Mesendoderm (in vitro differentiated cells): ENCODE data around the gene MYPN.

Source experiments
- DNase-seq: peaks from one replicate; pipeline ENCODE4 v3.0.0; 2013
- H2AK5ac ChIP-seq: 2 replicates; pipeline ENCODE4 v1.6.1; 2013; ENCODE audit warnings: low read length, inconsistent platforms
- H2BK120ac ChIP-seq: 2 replicates; pipeline ENCODE4 v1.6.1; 2013; ENCODE audit warnings: low read depth, mild to moderate bottlenecking, low read length, moderate library complexity, mixed read lengths
- H2BK15ac ChIP-seq: replicated peaks from 2 replicates; pipeline ENCODE4 v1.6.1; 2013; ENCODE audit warnings: low read depth, mild to moderate bottlenecking, moderate library complexity
- H2BK5ac ChIP-seq: 2 replicates; pipeline ENCODE4 v1.6.1; 2013; ENCODE audit warnings: low read length, inconsistent platforms
- H3K18ac ChIP-seq: 2 replicates; pipeline ENCODE4 v1.6.1; 2013; ENCODE audit warnings: mild to moderate bottlenecking, low read length, mixed read lengths
- H3K23ac ChIP-seq: one replicate; pipeline ENCODE4 v1.6.1; 2013; ENCODE audit warnings: low read length
- H3K27ac ChIP-seq: 2 replicates; pipeline ENCODE4 v1.5.1; 2013; ENCODE audit warnings: low read depth, mild to moderate bottlenecking, inconsistent platforms, low read length, moderate library complexity
- H3K27me3 ChIP-seq: 2 replicates; pipeline ENCODE4 v1.6.1; 2013; ENCODE audit warnings: low read length, control low read depth, mild to moderate bottlenecking, inconsistent platforms; ENCODE audit not compliant: insufficient read depth, poor library complexity
- H3K36me3 ChIP-seq: 2 replicates; pipeline ENCODE4 v1.6.1; 2013; ENCODE audit warnings: low read length, inconsistent platforms; ENCODE audit not compliant: control insufficient read depth, insufficient read depth
- H3K4ac ChIP-seq: one replicate; pipeline ENCODE4 v1.6.1; 2013; ENCODE audit warnings: low read depth, mild to moderate bottlenecking, low read length, moderate library complexity
- H3K4me1 ChIP-seq: 2 replicates; pipeline ENCODE4 v1.6.1; 2013; ENCODE audit warnings: low read depth, low read length, inconsistent platforms; ENCODE audit not compliant: control insufficient read depth
- H3K4me2 ChIP-seq: 2 replicates; pipeline ENCODE4 v1.6.1; 2013; ENCODE audit warnings: low read length
- H3K4me3 ChIP-seq: 2 replicates; pipeline ENCODE4 v1.5.1; 2013; ENCODE audit warnings: mild to moderate bottlenecking, low read length
- H3K56ac ChIP-seq: one replicate; pipeline ENCODE4 v1.6.1; 2013; ENCODE audit warnings: low read length
- H3K79me1 ChIP-seq: 2 replicates; pipeline ENCODE4 v1.6.1; 2013; ENCODE audit warnings: low read length, inconsistent platforms
- H3K79me2 ChIP-seq: 2 replicates; pipeline ENCODE4 v1.6.1; 2013; ENCODE audit warnings: mild to moderate bottlenecking, low read length; ENCODE audit not compliant: control insufficient read depth, insufficient read depth
- H3K9ac ChIP-seq: 2 replicates; pipeline ENCODE4 v1.6.1; 2013; ENCODE audit warnings: low read length, inconsistent platforms
- H4K5ac ChIP-seq: one replicate; pipeline ENCODE4 v1.6.1; 2013; ENCODE audit warnings: low read length
- H4K8ac ChIP-seq: one replicate; pipeline ENCODE4 v1.6.1; 2013; ENCODE audit warnings: low read depth, mild to moderate bottlenecking, control low read depth, low read length, moderate library complexity
- WGBS: extraction: QIAGEN DNeasy Blood & Tissue Kit; methylation state at CpG from one replicate; pipeline ENCODE4 v1.1.7; 2013; ENCODE audit warnings: low lambda C conversion rate, missing lambda C conversion rate; ENCODE audit not compliant: insufficient coverage; ENCODE audit errors: extremely low coverage; 5-methylcytosine and 5-hydroxymethylcytosine counted together

The MYPN gene

DNA sequence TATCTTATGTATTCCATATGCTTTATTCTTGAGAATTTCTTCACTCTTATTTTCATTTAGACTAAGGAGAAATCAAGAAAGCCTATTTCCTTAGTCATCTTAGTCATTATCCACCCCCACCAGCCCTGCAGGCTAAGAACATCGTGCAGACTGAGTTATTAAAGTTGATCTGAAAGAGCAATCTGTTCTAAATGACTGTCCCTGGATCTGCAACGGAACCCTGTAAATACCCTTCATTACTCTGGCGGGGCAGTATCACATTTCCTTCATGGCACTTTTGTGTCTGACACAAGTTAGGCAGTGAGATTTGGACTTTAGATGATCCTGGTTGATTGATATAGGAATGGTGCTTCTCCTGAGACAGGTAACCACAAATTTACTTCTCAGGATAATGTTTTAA, 3.5 kb upstream of the MYPN start:
- H3K4me2 ChIP-seq = no peak overlapping the region
- H2BK15ac ChIP-seq = no peak overlapping the region
- no peak overlapping the region for H4K5ac ChIP-seq
- H3K4me1 ChIP-seq = no peaks in the 10 kb centered on the region
- WGBS = no CpG with 5 or more reads among the region's 3 CpGs
- no peak overlapping the region for H3K23ac ChIP-seq
- H3K4ac ChIP-seq = no peak overlapping the region
- no peak overlapping the region for H4K8ac ChIP-seq
- no peak for DNase-seq
- no peaks in the 10 kb centered on the region for H3K79me1 ChIP-seq
- H3K36me3 ChIP-seq = no peaks in the 10 kb centered on the region
- H3K9ac ChIP-seq = no peak overlapping the region
- H3K4me3 ChIP-seq = no peak overlapping the region
- H3K27ac ChIP-seq = no peak overlapping the region
- H3K18ac ChIP-seq = no peak overlapping the region
- H3K56ac ChIP-seq = no peak overlapping the region
- H3K79me2 ChIP-seq = no peaks in the 10 kb centered on the region
- H2BK5ac ChIP-seq = no peak overlapping the region
- H2BK120ac ChIP-seq = no peak overlapping the region
- no peaks in the 10 kb centered on the region for H3K27me3 ChIP-seq
- H2AK5ac ChIP-seq = no peak overlapping the region

DNA sequence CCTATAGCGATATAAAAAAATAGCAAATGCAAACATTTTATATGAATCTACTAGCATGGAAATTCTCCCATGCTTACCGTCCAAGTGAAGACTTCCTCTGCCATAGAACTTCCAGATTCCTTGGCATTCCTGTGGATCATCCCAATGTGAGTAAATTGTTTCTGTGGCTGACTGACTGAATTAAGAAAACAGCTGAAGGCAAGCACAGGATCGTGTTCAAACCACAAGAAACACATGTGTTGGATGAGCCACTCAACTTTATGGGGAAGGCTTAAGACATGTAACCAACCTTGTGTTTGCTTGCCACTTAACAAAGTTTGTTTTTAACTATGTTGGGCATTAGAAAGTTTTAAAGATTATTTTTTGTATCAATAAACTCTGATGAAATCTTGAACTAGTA, 2.6 kb upstream of the MYPN start:
- no peak overlapping the region for H3K4me2 ChIP-seq
- H2AK5ac ChIP-seq = no peak overlapping the region
- no peak overlapping the region for H3K18ac ChIP-seq
- no peak overlapping the region for H4K8ac ChIP-seq
- H3K56ac ChIP-seq = no peak overlapping the region
- H3K27ac ChIP-seq = no peak overlapping the region
- no peaks in the 10 kb centered on the region for H3K27me3 ChIP-seq
- no peak overlapping the region for H3K23ac ChIP-seq
- no peak overlapping the region for H3K4me3 ChIP-seq
- H3K4ac ChIP-seq = no peak overlapping the region
- no peaks in the 10 kb centered on the region for H3K36me3 ChIP-seq
- DNase-seq = no peak
- H4K5ac ChIP-seq = no peak overlapping the region
- no peak overlapping the region for H2BK120ac ChIP-seq
- H3K9ac ChIP-seq = no peak overlapping the region
- H3K79me2 ChIP-seq = no peaks in the 10 kb centered on the region
- no CpG with 5 or more reads among the region's 3 CpGs for WGBS
- no peaks in the 10 kb centered on the region for H3K79me1 ChIP-seq
- no peaks in the 10 kb centered on the region for H3K4me1 ChIP-seq
- H2BK5ac ChIP-seq = no peak overlapping the region
- no peak overlapping the region for H2BK15ac ChIP-seq

DNA sequence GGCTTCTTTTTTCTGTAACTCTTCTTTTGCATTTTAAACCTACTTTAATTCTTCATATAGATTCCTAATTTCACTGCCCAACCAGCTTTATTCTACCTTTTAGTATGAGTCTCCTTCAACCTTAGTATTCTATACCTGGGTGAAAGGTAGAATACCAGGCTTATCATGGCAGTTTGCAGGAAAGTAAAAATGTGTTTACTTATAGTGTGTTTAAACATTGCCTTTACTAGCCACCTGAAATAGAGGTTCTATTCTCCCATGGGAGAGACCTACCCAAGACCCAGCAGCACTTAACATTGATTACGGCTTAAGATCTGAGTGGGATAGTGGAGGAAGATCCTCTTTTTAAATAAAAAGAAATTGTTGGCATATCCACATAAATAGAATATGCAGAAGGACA, 1.6 kb upstream of the MYPN start:
- Histone ChIP-seq H3K79me2 (no peaks in the 10 kb centered on the region), H2AK5ac (no peak overlapping the region), H3K56ac (no peak overlapping the region), H3K36me3 (no peaks in the 10 kb centered on the region), H3K23ac (no peak overlapping the region), H3K4me2 (no peak overlapping the region), H2BK120ac (no peak overlapping the region), H2BK15ac (no peak overlapping the region), H3K18ac (no peak overlapping the region), H3K27me3 (no peaks in the 10 kb centered on the region), H3K4me3 (no peak overlapping the region), H4K8ac (no peak overlapping the region), H3K79me1 (no peaks in the 10 kb centered on the region), H3K4me1 (no peaks in the 10 kb centered on the region), H3K27ac (no peak overlapping the region), H3K4ac (no peak overlapping the region), H3K9ac (no peak overlapping the region), H4K5ac (no peak overlapping the region), H2BK5ac (no peak overlapping the region)
- DNase-seq = no peak
- no CpG with 5 or more reads among the region's 1 CpG for WGBS

DNA sequence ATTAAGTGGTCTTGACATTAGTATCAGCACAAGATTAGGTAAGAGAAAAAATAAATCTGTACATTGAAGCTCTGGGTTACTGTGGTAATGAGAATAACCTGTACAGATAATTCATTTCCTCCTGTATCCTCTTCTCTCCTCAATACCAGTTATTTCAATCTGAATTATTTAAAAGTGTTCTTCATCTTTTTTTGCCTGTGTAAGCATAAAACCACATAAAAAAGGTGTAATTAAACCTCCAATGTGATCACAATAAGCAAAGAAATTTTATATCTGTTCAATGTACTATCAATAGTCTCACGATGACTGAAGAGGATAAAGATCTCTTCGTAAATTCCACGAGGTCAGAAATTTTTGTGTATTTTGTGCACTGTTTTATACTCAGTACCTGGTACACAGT, 1.2 kb upstream of the MYPN start:
- no peak overlapping the region for H2BK5ac ChIP-seq
- H3K4me1 ChIP-seq = no peaks in the 10 kb centered on the region
- no peak overlapping the region for H4K8ac ChIP-seq
- H3K18ac ChIP-seq = no peak overlapping the region
- H3K36me3 ChIP-seq = no peaks in the 10 kb centered on the region
- no peaks in the 10 kb centered on the region for H3K27me3 ChIP-seq
- DNase-seq = no peak
- no peak overlapping the region for H3K9ac ChIP-seq
- no peak overlapping the region for H4K5ac ChIP-seq
- no peak overlapping the region for H2AK5ac ChIP-seq
- H2BK15ac ChIP-seq = no peak overlapping the region
- H3K4me2 ChIP-seq = no peak overlapping the region
- WGBS = no CpG with 5 or more reads among the region's 3 CpGs
- H2BK120ac ChIP-seq = no peak overlapping the region
- no peaks in the 10 kb centered on the region for H3K79me1 ChIP-seq
- H3K4me3 ChIP-seq = no peak overlapping the region
- H3K23ac ChIP-seq = no peak overlapping the region
- no peaks in the 10 kb centered on the region for H3K79me2 ChIP-seq
- no peak overlapping the region for H3K27ac ChIP-seq
- no peak overlapping the region for H3K4ac ChIP-seq
- no peak overlapping the region for H3K56ac ChIP-seq

DNA sequence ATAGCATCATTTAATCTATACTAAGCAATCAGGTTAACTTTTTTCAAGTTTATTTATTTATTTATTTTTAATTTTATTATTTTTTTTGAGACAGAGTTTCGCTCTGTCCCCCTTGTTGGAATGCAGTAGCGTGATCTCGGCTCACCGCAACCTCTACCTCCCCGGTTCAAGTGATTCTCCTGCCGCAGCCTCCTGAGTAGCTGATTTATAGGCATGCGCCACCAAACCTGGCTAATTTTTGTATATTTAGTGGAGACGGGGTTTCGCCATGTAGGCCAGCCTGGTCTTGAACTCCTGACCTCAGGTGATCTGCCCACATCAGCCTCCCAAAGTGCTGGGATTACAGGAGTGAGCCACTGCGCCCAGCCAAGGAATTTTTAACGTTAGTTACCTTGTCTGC, 635 bp upstream of the MYPN start:
- H3K4me2 ChIP-seq = no peak overlapping the region
- no peak overlapping the region for H2AK5ac ChIP-seq
- no peak overlapping the region for H3K18ac ChIP-seq
- no peaks in the 10 kb centered on the region for H3K36me3 ChIP-seq
- H3K4ac ChIP-seq = no peak overlapping the region
- no peaks in the 10 kb centered on the region for H3K4me1 ChIP-seq
- no peak overlapping the region for H3K9ac ChIP-seq
- H4K8ac ChIP-seq = no peak overlapping the region
- no peaks in the 10 kb centered on the region for H3K27me3 ChIP-seq
- no peak overlapping the region for H2BK15ac ChIP-seq
- H4K5ac ChIP-seq = no peak overlapping the region
- no peak overlapping the region for H3K4me3 ChIP-seq
- no peak overlapping the region for H2BK120ac ChIP-seq
- H3K56ac ChIP-seq = no peak overlapping the region
- no peak for DNase-seq
- no peaks in the 10 kb centered on the region for H3K79me1 ChIP-seq
- no peaks in the 10 kb centered on the region for H3K79me2 ChIP-seq
- no peak overlapping the region for H2BK5ac ChIP-seq
- no peak overlapping the region for H3K27ac ChIP-seq
- no CpG with 5 or more reads among the region's 11 CpGs for WGBS
- no peak overlapping the region for H3K23ac ChIP-seq

DNA sequence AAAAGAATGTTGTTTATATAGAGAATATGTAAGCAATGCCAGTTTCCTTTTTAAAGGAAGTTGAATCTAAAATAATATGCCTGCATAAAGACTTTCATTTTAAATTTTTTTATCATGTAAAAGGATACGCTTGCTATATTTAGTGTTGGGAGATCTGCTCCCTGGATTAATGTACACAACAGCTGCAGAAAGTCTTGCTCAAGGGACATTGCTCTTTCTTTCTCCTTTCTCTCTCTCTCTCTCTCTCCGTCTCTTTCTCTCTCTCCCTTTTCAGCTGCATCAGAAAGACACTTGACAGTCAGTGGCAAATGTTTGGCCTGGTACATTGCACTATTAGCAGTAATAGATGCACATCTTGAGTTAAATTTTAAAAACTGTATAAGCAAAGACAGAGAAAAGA, 739 bp downstream of the MYPN start:
- H2BK5ac ChIP-seq = no peak overlapping the region
- no CpG with 5 or more reads among the region's 2 CpGs for WGBS
- no peak for DNase-seq

More for the DNA sequence above, 739 bp downstream of the MYPN start:
- Histone ChIP-seq H3K27ac (no peak overlapping the region), H3K4me2 (no peak overlapping the region), H3K4ac (no peak overlapping the region), H3K4me1 (no peaks in the 10 kb centered on the region), H3K36me3 (no peaks in the 10 kb centered on the region), H3K4me3 (no peak overlapping the region), H3K9ac (no peak overlapping the region), H3K18ac (no peak overlapping the region), H3K23ac (no peak overlapping the region), H2AK5ac (no peak overlapping the region), H2BK120ac (no peak overlapping the region), H3K27me3 (no peaks in the 10 kb centered on the region), H4K5ac (no peak overlapping the region), H4K8ac (no peak overlapping the region), H3K79me1 (no peaks in the 10 kb centered on the region), H2BK15ac (no peak overlapping the region), H3K56ac (no peak overlapping the region), H3K79me2 (no peaks in the 10 kb centered on the region)
